Choroid plexus epithelial cell (primary cell): ENCODE results near the gene CEP83.

Source experiments
- DNase-seq: peaks from one replicate; pipeline ENCODE4 v3.0.0-alpha.2; 2010; ENCODE audit warnings: low read depth
- H3K4me3 ChIP-seq: 2 replicates; pipeline ENCODE4 v1.5.1; 2011; ENCODE audit warnings: low read depth, mild to moderate bottlenecking, control low read depth, low read length, moderate library complexity
- CTCF ChIP-seq: conservative IDR thresholded peaks from 2 replicates; pipeline ENCODE4 v1.5.1; 2011; ENCODE audit warnings: low read depth, mild to moderate bottlenecking, control low read depth, inconsistent platforms, low read length, moderate library complexity

The CEP83 gene

GRCh38 chr12:94379479-94380113 is 80.1 kb downstream of the CEP83 start:
- no peak for TF ChIP-seq CTCF
- no peak overlapping the region for H3K4me3 ChIP-seq
- no peak for DNase-seq

GRCh38 chr12:94377599-94377998 is 82.1 kb downstream of the CEP83 start:
- H3K4me3 ChIP-seq, result no peak overlapping the region
- no peak for DNase-seq
- no peak for TF ChIP-seq CTCF

GRCh38 chr12:94374124-94374523 is 85.5 kb downstream of the CEP83 start:
- DNase-seq, result peak; percentile 7
- no peak overlapping the region for H3K4me3 ChIP-seq
- no peak for TF ChIP-seq CTCF

- no peak for TF ChIP-seq CTCF
- H3K4me3 ChIP-seq, result no peak overlapping the region
- DNase-seq, result no peak
Measured at GRCh38 chr12:94372461-94372860, 87.2 kb downstream of the CEP83 start.

GRCh38 chr12:94362653-94363052 is 97.0 kb downstream of the CEP83 start:
- no peak overlapping the region for H3K4me3 ChIP-seq
- no peak for TF ChIP-seq CTCF
- DNase-seq, result no peak

- DNase-seq, result no peak
- no peak for TF ChIP-seq CTCF
- no peak overlapping the region for H3K4me3 ChIP-seq
Measured at GRCh38 chr12:94359761-94360160, 99.9 kb downstream of the CEP83 start.

GRCh38 chr12:94353130-94353529 is 106.5 kb downstream of the CEP83 start:
- no peak for TF ChIP-seq CTCF
- no peak for DNase-seq
- H3K4me3 ChIP-seq, result no peak overlapping the region
